Myocyte (in vitro differentiated cells): ENCODE results near the gene HLCS. TPM values are rescaled to one million over a fixed set of nuclear protein-coding genes. Genes with fewer than 3 reads are reported as not detected.

ENCODE experiments used
- DNase-seq: peaks from one replicate; pipeline ENCODE4 v3.0.0-alpha.2; 2012; ENCODE audit warnings: low read depth
- total RNA-seq: library from RNA; depleted of rRNA; stranded (reverse); fragments of >200 nt; gene quantifications from 2 replicates; pipeline ENCODE4 v1.2.3, GENCODE V29; 2014

HLCS gene
- total RNA-seq, 1 donor from 2014 or later: 32.5 TPM

GRCh38 chr21:36784947-36785346 lies 181.5 kb downstream of the HLCS start:
- DNase-seq: no peak

GRCh38 chr21:36783612-36784374 lies 182.7 kb downstream of the HLCS start:
- peak; percentile 61 for DNase-seq

GRCh38 chr21:36780861-36781260 lies 185.6 kb downstream of the HLCS start:
- no peak for DNase-seq

GRCh38 chr21:36776981-36777617 lies 189.4 kb downstream of the HLCS start:
- no peak for DNase-seq

- DNase-seq: no peak
Measured at GRCh38 chr21:36773995-36774394, 192.5 kb downstream of the HLCS start.

DNA sequence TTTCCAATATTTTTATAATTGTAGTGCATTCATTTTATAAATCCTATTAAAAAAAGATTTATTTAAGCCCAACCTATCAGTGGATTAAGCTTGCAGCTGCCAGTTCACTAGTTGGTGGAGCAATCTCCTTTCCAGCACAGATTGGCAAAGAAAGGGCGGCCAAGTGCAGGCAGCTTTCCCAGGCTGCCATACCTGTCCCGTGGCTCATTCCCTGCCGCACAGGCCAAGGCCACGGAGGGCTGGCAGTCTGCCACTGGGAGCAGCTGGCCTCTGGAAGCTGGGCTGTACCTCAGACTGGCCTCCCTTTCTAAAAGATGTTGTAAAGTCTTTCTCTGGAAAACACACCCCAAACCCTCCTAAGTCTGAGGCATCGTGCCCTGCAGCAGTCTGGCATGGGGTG lies 193.4 kb downstream of the HLCS start:
- peak; percentile 97 for DNase-seq

DNA sequence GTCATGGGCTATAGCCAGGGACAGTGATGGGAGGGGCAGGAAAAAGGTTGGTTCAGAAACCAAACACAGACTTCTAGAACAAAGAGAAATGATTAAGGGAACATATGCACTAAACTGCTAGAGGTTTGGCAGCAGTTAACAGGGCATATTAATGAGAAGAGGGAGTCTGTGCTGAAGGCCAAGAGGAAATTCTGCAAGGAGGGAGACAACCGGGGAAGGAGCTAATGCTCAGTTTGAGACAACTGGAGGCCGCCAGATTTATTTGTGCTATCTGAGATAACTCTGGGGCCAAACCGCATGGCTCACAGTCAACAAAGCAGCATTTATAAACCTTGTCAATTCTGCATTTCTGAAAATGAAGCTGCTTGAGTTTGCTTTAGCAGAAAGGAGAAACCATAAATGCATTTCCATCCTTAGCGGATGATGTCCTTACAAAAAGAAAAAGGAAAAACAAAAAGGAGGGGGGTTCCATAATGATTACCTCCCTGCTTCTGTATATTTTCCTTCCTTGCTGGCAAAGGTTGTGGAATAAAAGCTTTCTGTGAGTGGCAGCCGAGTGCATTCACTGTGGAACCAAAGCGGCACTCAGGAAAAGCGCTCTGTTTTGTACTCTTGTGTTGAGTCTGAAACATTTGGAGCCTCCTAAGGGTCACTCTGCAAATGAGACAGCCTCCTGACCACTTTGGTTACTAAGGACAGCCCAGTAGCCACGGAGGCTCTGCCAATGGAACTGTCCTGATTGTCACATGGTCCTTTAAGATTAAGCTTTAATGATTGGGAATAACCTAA lies 197.2 kb downstream of the HLCS start:
- DNase-seq: no peak

DNA sequence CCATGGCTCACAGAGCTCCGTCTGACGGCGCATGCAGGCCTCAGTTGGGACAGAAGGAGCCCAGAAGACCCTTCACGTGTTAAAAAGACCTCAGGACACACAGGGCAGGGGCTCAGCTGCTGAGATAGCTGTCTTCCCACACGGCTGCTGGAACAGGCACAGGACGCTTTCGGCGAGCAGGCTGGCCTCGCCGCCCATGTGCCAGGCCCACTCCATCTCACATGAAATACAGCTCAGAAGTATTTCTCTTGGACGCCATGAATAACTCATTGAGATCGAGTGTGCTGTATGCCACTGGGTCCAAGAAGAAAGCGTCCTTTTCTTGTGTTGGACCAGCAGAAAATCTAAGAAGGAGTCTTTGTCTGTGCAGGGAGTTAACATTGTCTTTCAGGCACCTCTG lies 198.0 kb downstream of the HLCS start:
- DNase-seq: no peak

GRCh38 chr21:36767096-36767495 lies 199.4 kb downstream of the HLCS start:
- no peak for DNase-seq

DNA sequence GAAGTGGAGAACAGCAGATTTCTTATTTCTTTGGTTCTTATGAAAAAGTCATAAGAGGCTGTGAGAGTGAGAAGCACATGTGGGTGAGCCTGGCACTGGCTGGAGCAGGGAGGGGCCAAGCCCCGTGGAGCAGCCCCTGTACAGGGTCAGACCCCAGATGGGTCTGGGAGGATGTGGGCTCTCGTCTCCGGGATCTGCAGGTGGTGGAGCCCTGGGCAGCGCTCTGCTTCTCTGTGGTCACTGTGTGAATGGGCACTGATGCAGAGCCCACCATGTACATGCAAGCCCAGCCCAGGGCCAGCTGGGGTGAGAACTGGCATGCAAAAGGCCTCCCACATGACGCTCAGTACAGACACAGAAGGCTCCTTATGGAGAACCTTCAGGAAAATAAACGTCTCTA lies 200.0 kb downstream of the HLCS start:
- DNase-seq: no peak

DNA sequence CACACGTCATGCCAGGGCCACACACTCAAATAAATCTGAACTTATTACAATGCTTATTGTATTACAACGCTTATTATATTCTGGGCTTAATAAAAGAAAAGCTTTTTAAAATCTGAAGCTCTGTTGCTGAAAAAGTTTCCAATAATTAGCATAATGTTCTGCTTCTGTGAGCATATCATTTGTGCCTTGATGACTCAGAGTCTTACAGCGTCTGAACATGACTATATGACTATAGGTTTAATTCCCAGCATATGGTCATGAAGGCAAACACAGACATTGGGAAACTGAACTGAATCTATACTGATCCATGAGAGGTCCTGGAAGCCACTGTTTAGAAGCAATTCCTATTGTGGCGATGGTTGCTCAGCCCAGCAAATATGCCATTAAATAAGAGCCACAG lies 201.2 kb downstream of the HLCS start:
- DNase-seq: no peak

DNA sequence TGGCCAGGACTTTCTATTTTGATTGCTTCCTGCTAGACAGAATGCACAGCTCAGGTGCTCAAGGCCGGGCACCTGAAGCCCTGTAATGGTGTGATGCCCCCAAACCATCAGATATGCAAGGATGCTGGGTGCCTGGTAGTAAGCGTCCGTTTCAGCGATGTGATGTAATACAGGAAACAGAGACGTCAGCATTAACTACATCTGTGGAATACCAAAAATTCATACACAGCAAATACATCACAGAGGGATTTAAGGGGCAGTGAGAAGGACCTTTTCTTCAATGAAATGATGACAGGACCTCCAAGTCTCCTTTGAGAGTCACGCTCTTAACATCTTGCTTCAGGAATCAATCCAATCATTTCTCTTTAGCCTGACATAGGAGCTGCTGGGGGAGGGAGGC lies 203.2 kb downstream of the HLCS start:
- DNase-seq: no peak

DNA sequence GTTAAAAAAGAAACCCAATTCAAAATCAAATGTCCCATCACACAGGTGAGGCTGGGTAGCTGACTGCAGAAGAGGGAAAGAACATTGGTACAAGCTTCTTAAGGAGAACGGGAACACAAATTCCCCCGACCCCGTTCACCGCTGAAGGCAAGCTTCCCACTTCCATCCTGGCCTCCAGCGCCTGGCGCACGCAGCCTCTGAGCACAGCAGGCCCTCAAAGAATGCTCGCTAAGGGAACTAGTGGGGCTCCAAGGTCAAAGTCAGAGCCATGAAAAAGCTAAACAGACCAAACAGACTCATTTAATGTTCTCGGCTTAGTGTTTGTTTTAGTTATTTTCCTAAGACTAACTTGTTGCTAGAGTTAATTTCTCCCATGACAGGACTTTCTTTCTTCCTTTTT lies 203.8 kb downstream of the HLCS start:
- no peak for DNase-seq

DNA sequence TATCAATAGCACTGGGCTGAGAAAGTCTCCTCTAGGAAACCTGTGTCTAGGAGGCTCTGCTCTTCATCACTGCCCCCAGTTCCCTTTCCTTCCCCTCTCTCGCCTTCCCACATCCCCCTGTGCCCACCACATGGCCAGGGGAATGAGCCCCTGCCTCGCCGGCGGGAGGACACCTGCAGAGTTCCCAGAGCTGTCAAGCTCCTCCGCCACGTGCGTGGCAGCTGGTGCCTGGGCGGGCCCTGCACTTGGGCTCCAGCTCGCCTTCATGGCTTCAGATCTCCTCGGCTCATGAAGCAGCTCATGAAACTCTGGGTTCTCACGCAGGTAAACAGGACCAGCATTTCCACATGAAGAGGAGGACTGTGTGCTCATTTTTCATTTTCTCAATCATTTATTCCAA lies 204.8 kb downstream of the HLCS start:
- no peak for DNase-seq

DNA sequence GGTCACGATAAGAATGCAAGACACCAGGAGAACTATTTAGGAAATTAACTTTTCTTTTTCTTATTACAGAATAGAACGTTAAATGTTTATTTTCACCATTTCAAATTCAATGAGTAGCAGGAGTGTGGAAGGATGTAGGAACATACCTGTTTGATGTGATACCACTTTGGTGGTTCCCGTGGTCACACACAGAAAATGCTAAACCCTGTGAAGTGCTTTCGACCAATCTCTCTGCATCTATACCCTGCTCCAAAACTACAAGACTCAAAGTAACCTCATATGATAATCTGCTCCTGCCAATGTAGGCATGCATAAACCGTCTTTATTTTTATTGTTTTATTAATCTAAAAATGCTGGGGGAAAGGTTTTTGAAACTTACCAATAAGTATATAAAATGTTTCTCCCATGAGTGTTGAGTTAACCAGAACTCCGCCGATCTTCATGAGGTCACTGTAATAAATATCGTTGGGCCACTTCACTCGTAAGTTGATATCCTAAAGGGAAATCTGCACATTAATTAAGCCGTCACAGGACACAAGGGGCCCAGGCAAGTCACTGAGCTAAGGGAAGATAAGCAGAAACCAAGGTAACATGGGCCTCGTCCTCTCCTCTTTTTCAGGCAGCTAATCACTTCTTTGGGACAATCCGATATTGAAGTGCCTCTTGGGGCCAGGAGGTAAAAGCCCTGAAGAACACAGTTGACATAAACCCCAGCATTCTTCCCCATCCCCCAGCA lies 207.0 kb downstream of the HLCS start:
- DNase-seq: no peak

DNA sequence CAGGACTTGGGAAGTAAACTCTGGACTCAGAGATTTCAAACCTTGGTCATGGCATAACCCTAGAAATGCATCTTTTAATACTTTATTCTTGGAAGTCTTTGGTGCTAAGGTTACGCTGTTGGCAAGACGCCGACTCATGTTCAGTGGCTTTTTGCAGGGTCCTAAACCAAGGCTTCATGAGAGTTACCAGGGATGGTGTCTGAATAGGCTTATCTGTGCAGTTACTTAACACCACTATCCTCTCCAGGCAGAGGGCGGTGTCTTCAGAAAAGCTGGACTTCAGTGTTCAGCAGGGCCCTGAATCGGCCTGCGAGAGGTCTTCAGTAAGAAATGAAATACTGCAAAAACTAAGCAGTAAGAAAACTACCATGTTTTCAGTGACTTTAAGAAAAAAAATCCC lies 209.3 kb downstream of the HLCS start:
- DNase-seq: no peak

DNA sequence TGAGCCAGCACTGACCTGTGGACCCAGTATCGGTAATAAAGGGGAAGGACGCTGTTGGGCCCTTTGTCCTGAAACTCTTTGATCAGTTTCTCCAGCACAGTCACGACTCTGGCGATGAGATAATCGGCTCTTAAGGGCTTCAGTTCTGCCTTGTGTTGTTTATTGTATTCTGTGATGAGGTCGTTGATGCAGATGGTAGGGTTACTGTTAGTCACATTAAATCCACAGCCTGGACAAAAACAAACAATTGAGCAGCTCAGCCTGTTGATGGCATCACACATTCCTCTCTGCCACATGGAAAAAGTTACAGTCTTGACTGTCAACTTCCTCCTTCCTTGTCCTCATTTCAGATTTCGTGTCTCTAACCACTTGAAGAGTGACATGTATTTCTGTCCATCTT lies 209.9 kb downstream of the HLCS start:
- DNase-seq: no peak

DNA sequence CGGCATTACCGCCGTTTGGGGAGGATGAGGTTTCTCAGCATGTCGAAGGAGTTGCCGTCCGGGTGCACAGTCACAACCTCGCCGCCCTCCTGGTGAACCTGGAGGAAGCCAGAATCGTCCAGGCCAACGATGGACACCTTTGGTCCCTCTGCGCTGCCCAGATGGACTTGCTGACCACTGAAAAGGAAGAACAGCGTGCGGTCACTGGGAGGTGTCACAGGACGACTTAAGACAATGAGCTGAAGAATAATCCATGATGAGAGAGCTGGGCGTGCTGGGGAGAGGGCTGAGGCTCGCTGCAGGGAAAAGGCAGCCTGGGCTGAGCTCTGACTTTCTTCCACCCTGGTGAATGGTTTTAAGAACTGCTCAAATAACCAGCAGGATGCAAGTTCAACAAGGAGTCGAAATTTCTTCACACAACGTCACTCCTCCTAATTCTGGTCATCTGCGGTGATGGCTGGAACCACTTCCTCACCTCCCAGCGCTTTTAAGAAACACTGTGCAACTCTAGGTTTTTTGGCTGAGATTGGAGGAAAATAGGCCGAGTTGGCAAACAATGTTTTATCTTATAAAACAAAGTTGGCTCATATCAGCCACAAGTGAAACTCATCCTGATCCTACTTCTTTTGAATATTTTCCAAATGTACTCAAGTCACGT lies 212.1 kb downstream of the HLCS start:
- no peak for DNase-seq

DNA sequence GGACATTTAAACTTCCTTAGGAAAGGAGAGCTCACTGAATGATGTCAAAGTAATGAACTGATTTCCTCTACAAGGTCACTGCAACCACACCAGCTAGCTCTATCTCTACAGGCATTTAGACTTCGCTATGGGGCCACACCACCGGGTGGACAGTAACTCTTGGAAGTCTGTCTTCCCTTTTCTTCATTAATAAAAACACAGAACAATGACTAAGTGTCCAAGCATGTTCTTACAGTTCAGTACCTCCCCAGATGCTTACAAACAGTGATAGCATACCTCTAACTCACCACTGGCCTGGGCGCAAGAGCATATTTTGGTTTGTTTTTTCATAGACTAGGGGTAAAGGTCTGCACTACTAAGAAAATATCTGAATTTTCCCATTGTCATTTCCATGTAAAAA lies 212.9 kb downstream of the HLCS start:
- no peak for DNase-seq

GRCh38 chr21:36751383-36751782 lies 215.1 kb downstream of the HLCS start:
- no peak for DNase-seq

- DNase-seq: no peak
Measured at GRCh38 chr21:36750576-36750959, 215.9 kb downstream of the HLCS start.
